ENCODE data around the gene F13A1. TPM values are rescaled to one million over a fixed set of nuclear protein-coding genes. Genes with fewer than 3 reads are reported as not detected.

F13A1 gene
- total and polyA plus RNA-seq, 2 donors: 22.5 to 24.3 TPM

DNA sequence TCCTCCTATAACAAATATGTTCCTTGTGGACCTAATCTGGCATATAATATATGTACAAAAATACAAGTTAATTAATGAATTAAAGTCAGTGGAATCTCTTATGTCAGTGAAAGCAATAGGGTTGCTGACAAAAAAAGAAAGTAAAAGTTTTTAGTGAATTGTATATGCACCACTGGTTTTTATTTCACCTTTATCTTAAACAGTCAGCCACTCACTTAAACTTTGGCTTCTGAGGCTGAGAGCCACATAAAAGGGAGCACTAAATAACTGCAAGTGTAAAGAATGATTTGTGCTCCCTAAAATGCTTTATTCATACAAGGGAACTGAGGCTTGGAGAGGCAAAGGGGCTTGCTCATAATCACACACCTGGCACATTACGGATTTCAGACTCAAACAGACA is 9.9 kb upstream of the F13A1 start:
- Histone ChIP-seq H3K4me3 (ENCODE audit: low read length in 2 of 2) (no peak overlapping the region), H3K36me3 (ENCODE audit: control insufficient read depth in 2 of 2, insufficient read depth in 2 of 2, low read length in 1 of 2) (no peaks in the 10 kb centered on the region), H3K27ac (ENCODE audit: low read depth in 1 of 2, low read length in 1 of 2) (peak overlapping the region in 1 of 2 donors; percentile 23), H3K9me3 (ENCODE audit: control insufficient read depth in 2 of 2, insufficient read depth in 1 of 2, low read length in 1 of 2) (no peaks in the 10 kb centered on the region), H3K27me3 (ENCODE audit: control insufficient read depth in 2 of 2, insufficient read depth in 1 of 2, low read length in 1 of 2) (no peaks in the 10 kb centered on the region), H3K4me1 (ENCODE audit: control insufficient read depth in 2 of 2, insufficient read depth in 2 of 2, low read length in 2 of 2) (peaks cover 2 to 16% of the 10 kb centered on the region in 2 donors)
- WGBS: 78% methylated on average over 1 of the region's 1 CpG
- peak in 1 of 9 donors; percentile 29 for DNase-seq (ENCODE audit: low read depth in 6 of 9, low spot score in 9 of 9)

DNA sequence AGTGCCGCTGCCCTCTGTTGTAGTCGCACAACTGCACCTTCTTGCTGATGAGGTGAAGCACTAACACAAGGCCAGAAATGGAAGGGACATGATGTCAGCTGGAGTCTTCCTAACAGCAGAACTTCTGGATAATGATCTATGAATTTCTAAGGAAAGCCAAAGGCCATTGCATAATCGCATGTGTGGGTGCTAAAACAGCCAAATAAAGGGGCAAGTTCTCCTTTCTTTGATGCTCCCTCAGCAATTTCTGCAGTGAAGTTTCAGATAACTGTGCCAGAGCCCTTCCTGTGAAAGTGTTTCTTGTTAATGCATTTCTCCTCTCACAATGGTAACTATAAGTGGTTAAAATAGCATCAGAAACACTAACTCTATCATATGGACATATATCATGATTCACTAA is 8.0 kb upstream of the F13A1 start:
- H3K4me1 ChIP-seq (ENCODE audit: control insufficient read depth in 2 of 2, insufficient read depth in 2 of 2, low read length in 2 of 2): peaks cover 2 to 16% of the 10 kb centered on the region in 2 donors
- H3K36me3 ChIP-seq (ENCODE audit: control insufficient read depth in 2 of 2, insufficient read depth in 2 of 2, low read length in 1 of 2): no peaks in the 10 kb centered on the region
- no peaks in the 10 kb centered on the region for H3K27me3 ChIP-seq (ENCODE audit: control insufficient read depth in 2 of 2, insufficient read depth in 1 of 2, low read length in 1 of 2)
- no peak for DNase-seq (ENCODE audit: low read depth in 6 of 9, low spot score in 9 of 9)
- WGBS: 80% methylated on average over 3 of the region's 3 CpGs
- H3K4me3 ChIP-seq (ENCODE audit: low read length in 2 of 2): no peak overlapping the region
- no peaks in the 10 kb centered on the region for H3K9me3 ChIP-seq (ENCODE audit: control insufficient read depth in 2 of 2, insufficient read depth in 1 of 2, low read length in 1 of 2)
- H3K27ac ChIP-seq (ENCODE audit: low read depth in 1 of 2, low read length in 1 of 2): no peak overlapping the region

- Histone ChIP-seq H3K9me3 (ENCODE audit: control insufficient read depth in 2 of 2, insufficient read depth in 1 of 2, low read length in 1 of 2) (no peaks in the 10 kb centered on the region), H3K27ac (ENCODE audit: low read depth in 1 of 2, low read length in 1 of 2) (no peak overlapping the region), H3K27me3 (ENCODE audit: control insufficient read depth in 2 of 2, insufficient read depth in 1 of 2, low read length in 1 of 2) (peaks cover 20 to 31% of the 10 kb centered on the region in 2 donors), H3K4me1 (ENCODE audit: control insufficient read depth in 2 of 2, insufficient read depth in 2 of 2, low read length in 2 of 2) (peaks cover 0 to 5% of the 10 kb centered on the region in 2 donors), H3K4me3 (ENCODE audit: low read length in 2 of 2) (no peak overlapping the region), H3K36me3 (ENCODE audit: control insufficient read depth in 2 of 2, insufficient read depth in 2 of 2, low read length in 1 of 2) (no peaks in the 10 kb centered on the region)
- no peak for DNase-seq (ENCODE audit: low read depth in 6 of 9, low spot score in 9 of 9)
- 95% methylated on average over 5 of the region's 5 CpGs for WGBS
Observed at GRCh38 chr6:6323352-6323751, 2.9 kb upstream of the F13A1 start.

GRCh38 chr6:6320901-6321300 is 439 bp upstream of the F13A1 start:
- Histone ChIP-seq H3K36me3 (ENCODE audit: control insufficient read depth in 2 of 2, insufficient read depth in 2 of 2, low read length in 1 of 2) (no peaks in the 10 kb centered on the region), H3K27ac (ENCODE audit: low read depth in 1 of 2, low read length in 1 of 2) (no peak overlapping the region), H3K4me1 (ENCODE audit: control insufficient read depth in 2 of 2, insufficient read depth in 2 of 2, low read length in 2 of 2) (peaks cover 0 to 5% of the 10 kb centered on the region in 2 donors), H3K9me3 (ENCODE audit: control insufficient read depth in 2 of 2, insufficient read depth in 1 of 2, low read length in 1 of 2) (no peaks in the 10 kb centered on the region), H3K4me3 (ENCODE audit: low read length in 2 of 2) (no peak overlapping the region), H3K27me3 (ENCODE audit: control insufficient read depth in 2 of 2, insufficient read depth in 1 of 2, low read length in 1 of 2) (peaks cover 20 to 48% of the 10 kb centered on the region in 2 donors)
- WGBS: 20% methylated on average over 4 of the region's 4 CpGs
- no peak for DNase-seq (ENCODE audit: low read depth in 6 of 9, low spot score in 9 of 9)

DNA sequence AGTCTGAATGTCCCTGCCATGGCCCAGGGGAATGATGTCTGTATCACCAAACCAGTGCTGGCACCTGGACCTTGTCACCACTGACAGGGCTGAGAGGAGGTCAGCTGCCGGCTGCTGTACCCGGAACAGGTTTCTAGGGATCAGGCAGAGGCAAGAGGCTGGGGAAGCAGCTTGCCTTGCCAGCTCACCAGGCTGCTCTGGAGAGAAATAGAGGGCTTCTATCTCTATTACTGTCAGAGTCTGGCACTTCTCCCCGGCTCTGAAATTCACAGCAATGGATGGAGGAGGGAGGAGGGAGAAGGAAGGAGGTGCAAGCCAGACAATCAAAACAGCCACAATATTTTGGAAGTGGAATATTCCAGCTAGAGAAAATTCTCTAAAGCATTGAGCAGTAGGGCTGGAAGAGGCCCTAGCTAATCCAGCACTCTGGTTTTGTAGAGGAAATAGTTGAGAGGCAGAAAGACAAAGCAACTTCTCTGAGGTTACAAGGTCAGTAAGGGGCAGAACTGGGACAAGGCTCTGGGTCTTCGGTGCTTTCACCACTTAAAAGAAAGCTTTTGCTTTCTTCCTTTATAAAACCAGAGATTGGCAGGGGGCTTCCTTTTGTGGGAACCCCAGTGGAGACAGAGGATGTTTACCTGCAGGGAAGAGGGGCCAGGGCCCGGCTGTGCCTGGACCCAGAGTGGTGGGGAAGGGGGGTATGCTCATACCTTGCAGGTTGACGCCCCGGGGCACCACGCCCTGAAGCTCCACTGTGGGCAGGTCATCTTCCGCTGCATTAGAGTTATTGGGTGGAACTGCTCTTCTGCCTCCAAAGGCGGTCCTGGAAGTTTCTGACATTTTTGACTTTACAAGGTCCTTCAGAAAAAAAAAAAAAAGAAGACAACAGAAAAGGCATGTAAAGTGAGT is 2.4 kb downstream of the F13A1 start:
- H3K4me1 ChIP-seq (ENCODE audit: control insufficient read depth in 2 of 2, insufficient read depth in 2 of 2, low read length in 2 of 2): peaks cover 0 to 5% of the 10 kb centered on the region in 2 donors
- H3K36me3 ChIP-seq (ENCODE audit: control insufficient read depth in 2 of 2, insufficient read depth in 2 of 2, low read length in 1 of 2): no peaks in the 10 kb centered on the region
- no peak overlapping the region for H3K27ac ChIP-seq (ENCODE audit: low read depth in 1 of 2, low read length in 1 of 2)
- DNase-seq (ENCODE audit: low read depth in 6 of 9, low spot score in 9 of 9): no peak
- H3K27me3 ChIP-seq (ENCODE audit: control insufficient read depth in 2 of 2, insufficient read depth in 1 of 2, low read length in 1 of 2): peaks cover 20 to 51% of the 10 kb centered on the region in 2 donors
- H3K4me3 ChIP-seq (ENCODE audit: low read length in 2 of 2): no peak overlapping the region
- 61% methylated on average over 10 of the region's 10 CpGs for whole genome bisulfite sequencing
- H3K9me3 ChIP-seq (ENCODE audit: control insufficient read depth in 2 of 2, insufficient read depth in 1 of 2, low read length in 1 of 2): no peaks in the 10 kb centered on the region

DNA sequence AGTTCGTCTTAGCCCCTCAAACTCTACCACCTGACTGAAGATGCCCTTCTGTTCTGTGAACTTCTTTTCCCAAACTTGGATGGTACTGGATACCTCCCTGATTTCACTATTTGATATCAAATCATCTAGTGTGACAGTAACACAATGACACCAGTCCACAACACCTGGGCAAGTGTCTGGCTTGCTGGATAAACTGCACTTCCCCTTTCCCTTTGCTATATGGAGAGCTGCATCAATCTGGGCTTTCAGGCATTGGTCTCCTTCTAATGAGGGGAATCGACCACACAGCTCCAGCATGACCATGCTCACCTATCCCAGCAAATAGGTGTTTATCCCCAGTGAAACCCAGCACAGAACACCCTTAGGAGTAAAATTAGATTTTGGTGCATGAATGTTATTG is 3.1 kb downstream of the F13A1 start:
- H3K4me1 ChIP-seq (ENCODE audit: control insufficient read depth in 2 of 2, insufficient read depth in 2 of 2, low read length in 2 of 2): peaks cover 0 to 5% of the 10 kb centered on the region in 2 donors
- no peak overlapping the region for H3K4me3 ChIP-seq (ENCODE audit: low read length in 2 of 2)
- DNase-seq (ENCODE audit: low read depth in 6 of 9, low spot score in 9 of 9): no peak
- 68% methylated on average over 2 of the region's 2 CpGs for WGBS
- H3K9me3 ChIP-seq (ENCODE audit: control insufficient read depth in 2 of 2, insufficient read depth in 1 of 2, low read length in 1 of 2): no peaks in the 10 kb centered on the region
- H3K36me3 ChIP-seq (ENCODE audit: control insufficient read depth in 2 of 2, insufficient read depth in 2 of 2, low read length in 1 of 2): no peaks in the 10 kb centered on the region
- H3K27ac ChIP-seq (ENCODE audit: low read depth in 1 of 2, low read length in 1 of 2): no peak overlapping the region
- H3K27me3 ChIP-seq (ENCODE audit: control insufficient read depth in 2 of 2, insufficient read depth in 1 of 2, low read length in 1 of 2): peaks cover 20 to 51% of the 10 kb centered on the region in 2 donors

DNA sequence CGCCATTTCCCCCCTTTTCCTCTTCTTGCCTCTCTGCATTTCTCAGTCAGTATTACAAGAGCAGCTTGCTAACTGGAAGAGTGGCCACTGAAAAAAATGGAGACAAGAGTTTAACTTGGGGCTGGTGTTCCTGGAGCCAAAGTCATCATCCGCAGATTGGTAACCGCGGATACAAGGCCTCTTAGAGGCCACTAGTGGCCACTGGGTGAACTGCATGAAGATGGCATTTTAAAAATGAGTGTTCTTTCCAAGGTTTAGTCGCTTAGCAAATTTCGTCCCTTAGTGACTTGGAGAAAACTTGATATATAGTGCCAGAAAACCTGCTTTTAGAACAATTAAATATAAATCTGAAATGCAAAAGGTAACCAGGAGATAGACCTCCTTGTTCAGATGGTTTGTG is 4.8 kb downstream of the F13A1 start:
- Histone ChIP-seq H3K27me3 (ENCODE audit: control insufficient read depth in 2 of 2, insufficient read depth in 1 of 2, low read length in 1 of 2) (peaks cover 17 to 39% of the 10 kb centered on the region in 2 donors), H3K9me3 (ENCODE audit: control insufficient read depth in 2 of 2, insufficient read depth in 1 of 2, low read length in 1 of 2) (no peaks in the 10 kb centered on the region), H3K27ac (ENCODE audit: low read depth in 1 of 2, low read length in 1 of 2) (no peak overlapping the region), H3K4me3 (ENCODE audit: low read length in 2 of 2) (no peak overlapping the region), H3K36me3 (ENCODE audit: control insufficient read depth in 2 of 2, insufficient read depth in 2 of 2, low read length in 1 of 2) (no peaks in the 10 kb centered on the region), H3K4me1 (ENCODE audit: control insufficient read depth in 2 of 2, insufficient read depth in 2 of 2, low read length in 2 of 2) (peaks cover 0 to 5% of the 10 kb centered on the region in 2 donors)
- WGBS: 31% methylated on average over 6 of the region's 6 CpGs
- DNase-seq (ENCODE audit: low read depth in 6 of 9, low spot score in 9 of 9): peak in 5 of 9 donors; percentile 20 to 59 (median 24)

GRCh38 chr6:6314596-6314995 is 5.9 kb downstream of the F13A1 start:
- Histone ChIP-seq H3K4me3 (ENCODE audit: low read length in 2 of 2) (no peak overlapping the region), H3K9me3 (ENCODE audit: control insufficient read depth in 2 of 2, insufficient read depth in 1 of 2, low read length in 1 of 2) (no peaks in the 10 kb centered on the region), H3K4me1 (ENCODE audit: control insufficient read depth in 2 of 2, insufficient read depth in 2 of 2, low read length in 2 of 2) (no peaks in the 10 kb centered on the region), H3K27ac (ENCODE audit: low read depth in 1 of 2, low read length in 1 of 2) (no peak overlapping the region), H3K27me3 (ENCODE audit: control insufficient read depth in 2 of 2, insufficient read depth in 1 of 2, low read length in 1 of 2) (peaks cover 6 to 29% of the 10 kb centered on the region in 2 donors), H3K36me3 (ENCODE audit: control insufficient read depth in 2 of 2, insufficient read depth in 2 of 2, low read length in 1 of 2) (no peaks in the 10 kb centered on the region)
- WGBS: 100% methylated on average over 1 of the region's 1 CpG
- DNase-seq (ENCODE audit: low read depth in 6 of 9, low spot score in 9 of 9): no peak

- no peak for DNase-seq (ENCODE audit: low read depth in 6 of 9, low spot score in 9 of 9)
- Histone ChIP-seq H3K36me3 (ENCODE audit: control insufficient read depth in 2 of 2, insufficient read depth in 2 of 2, low read length in 1 of 2) (no peaks in the 10 kb centered on the region), H3K27ac (ENCODE audit: low read depth in 1 of 2, low read length in 1 of 2) (no peak overlapping the region), H3K4me3 (ENCODE audit: low read length in 2 of 2) (no peak overlapping the region), H3K27me3 (ENCODE audit: control insufficient read depth in 2 of 2, insufficient read depth in 1 of 2, low read length in 1 of 2) (peaks cover 0 to 16% of the 10 kb centered on the region in 2 donors), H3K4me1 (ENCODE audit: control insufficient read depth in 2 of 2, insufficient read depth in 2 of 2, low read length in 2 of 2) (no peaks in the 10 kb centered on the region), H3K9me3 (ENCODE audit: control insufficient read depth in 2 of 2, insufficient read depth in 1 of 2, low read length in 1 of 2) (no peaks in the 10 kb centered on the region)
- WGBS: 27% methylated on average over 6 of the region's 6 CpGs
Observed at GRCh38 chr6:6312901-6313441, 7.5 kb downstream of the F13A1 start.
